ENCODE results near the gene KDM4B.

The KDM4B gene

DNA sequence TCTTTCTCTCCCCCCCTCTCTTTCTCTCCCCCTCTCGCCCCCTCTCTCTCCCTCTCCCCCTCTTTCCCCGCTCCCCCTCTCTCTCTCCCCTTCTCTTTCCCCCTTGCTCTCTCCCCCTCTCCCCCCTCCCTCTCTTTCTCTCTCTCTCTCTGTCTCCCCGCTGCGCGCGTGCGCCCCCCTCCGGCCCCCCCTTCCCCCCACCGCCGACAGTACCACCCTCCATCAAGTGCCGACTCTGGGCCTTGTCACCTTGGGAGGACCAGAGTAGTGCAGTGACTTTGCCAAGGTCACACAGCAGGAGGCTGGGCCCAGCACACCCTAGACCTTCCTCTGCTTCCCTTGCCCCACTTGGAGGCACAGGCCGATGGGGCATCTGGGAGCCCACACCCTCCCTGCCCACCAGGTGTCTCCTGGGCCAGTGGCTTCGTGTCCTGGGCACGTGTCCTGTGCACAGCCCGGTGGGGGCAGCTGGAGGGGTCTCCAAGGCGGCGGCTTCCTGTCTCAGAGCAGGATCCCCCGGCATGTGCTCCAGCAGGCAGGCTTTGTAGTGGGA is 121.6 kb downstream of the KDM4B start:
- no peak overlapping the region for H3K27ac ChIP-seq
- TF ChIP-seq ZFX (IDR thresholded peaks at IDR 0.05): no peak
- TF ChIP-seq, protein P1, sequence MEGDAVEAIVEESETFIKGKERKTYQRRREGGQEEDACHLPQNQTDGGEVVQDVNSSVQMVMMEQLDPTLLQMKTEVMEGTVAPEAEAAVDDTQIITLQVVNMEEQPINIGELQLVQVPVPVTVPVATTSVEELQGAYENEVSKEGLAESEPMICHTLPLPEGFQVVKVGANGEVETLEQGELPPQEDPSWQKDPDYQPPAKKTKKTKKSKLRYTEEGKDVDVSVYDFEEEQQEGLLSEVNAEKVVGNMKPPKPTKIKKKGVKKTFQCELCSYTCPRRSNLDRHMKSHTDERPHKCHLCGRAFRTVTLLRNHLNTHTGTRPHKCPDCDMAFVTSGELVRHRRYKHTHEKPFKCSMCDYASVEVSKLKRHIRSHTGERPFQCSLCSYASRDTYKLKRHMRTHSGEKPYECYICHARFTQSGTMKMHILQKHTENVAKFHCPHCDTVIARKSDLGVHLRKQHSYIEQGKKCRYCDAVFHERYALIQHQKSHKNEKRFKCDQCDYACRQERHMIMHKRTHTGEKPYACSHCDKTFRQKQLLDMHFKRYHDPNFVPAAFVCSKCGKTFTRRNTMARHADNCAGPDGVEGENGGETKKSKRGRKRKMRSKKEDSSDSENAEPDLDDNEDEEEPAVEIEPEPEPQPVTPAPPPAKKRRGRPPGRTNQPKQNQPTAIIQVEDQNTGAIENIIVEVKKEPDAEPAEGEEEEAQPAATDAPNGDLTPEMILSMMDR (conservative IDR thresholded peaks at IDR 0.05): no peak

- TF ChIP-seq, protein P1 (conservative IDR thresholded peaks at IDR 0.05): no peak
- TF ChIP-seq ZFX (IDR thresholded peaks at IDR 0.05): no peak
- H3K27ac ChIP-seq: no peak overlapping the region
These were observed 122.2 kb downstream of the KDM4B start for GRCh38 chr19:5091018-5091683.

DNA sequence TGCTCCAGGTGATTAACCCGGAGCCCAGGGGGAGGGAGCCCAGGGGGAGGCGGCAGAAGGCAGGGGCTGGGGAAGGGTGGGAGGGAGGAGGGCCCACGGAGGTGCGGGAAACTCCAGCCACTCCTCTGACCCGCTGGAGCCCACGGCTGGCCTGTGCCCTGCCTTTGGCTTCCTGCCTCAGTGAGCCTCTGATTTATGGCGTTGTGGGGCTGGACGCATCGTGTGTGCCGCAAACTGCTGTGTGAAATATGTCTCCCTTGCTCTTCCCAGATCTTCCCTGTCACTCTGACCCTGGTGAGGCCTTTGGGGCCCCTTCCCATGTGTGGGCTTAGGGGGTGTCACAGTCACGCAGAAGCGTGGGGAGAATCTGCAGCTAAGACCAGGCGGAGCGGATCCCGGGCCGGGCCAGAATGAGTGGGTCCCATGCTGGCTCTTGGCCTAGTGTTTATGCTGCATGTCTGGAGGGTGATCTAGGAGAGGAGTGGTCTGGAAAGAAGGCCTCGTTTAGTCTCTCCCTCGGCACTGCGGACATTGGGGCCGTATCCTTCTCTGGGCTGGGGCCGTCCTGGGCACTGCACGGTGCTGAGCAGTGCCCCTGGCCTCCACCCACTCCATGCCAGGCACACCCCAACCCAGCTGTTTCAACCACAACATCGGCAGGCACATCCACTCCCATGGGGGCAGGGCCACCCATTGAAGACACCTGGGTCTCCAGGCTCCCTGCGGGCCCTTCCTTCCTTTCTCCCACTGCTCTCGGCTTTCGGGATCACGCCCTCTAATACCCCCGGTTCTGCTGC is 123.0 kb downstream of the KDM4B start:
- TF ChIP-seq, protein P1 (conservative IDR thresholded peaks at IDR 0.05): no peak
- H3K27ac ChIP-seq: no peak overlapping the region

GRCh38 chr19:5092481-5092843 is 123.5 kb downstream of the KDM4B start:
- H3K27ac ChIP-seq: no peak overlapping the region
- no peak for TF ChIP-seq ZFX (IDR thresholded peaks at IDR 0.05)
- TF ChIP-seq, protein P1 (conservative IDR thresholded peaks at IDR 0.05): no peak

GRCh38 chr19:5093297-5093928 is 124.5 kb downstream of the KDM4B start:
- no peak overlapping the region for H3K27ac ChIP-seq
- TF ChIP-seq, protein P1 (conservative IDR thresholded peaks at IDR 0.05): no peak
- no peak for TF ChIP-seq ZFX (IDR thresholded peaks at IDR 0.05)

GRCh38 chr19:5093948-5094718 is 125.2 kb downstream of the KDM4B start:
- TF ChIP-seq, protein P1 (conservative IDR thresholded peaks at IDR 0.05): no peak
- no peak for TF ChIP-seq ZFX (IDR thresholded peaks at IDR 0.05)
- no peak overlapping the region for H3K27ac ChIP-seq

Measured in C4-2B (cell line).